ENCODE results near the gene CYB561A3.
A peak's percentile ranks its signal among the peaks of the same experiment; 100 is the strongest.

DNA sequence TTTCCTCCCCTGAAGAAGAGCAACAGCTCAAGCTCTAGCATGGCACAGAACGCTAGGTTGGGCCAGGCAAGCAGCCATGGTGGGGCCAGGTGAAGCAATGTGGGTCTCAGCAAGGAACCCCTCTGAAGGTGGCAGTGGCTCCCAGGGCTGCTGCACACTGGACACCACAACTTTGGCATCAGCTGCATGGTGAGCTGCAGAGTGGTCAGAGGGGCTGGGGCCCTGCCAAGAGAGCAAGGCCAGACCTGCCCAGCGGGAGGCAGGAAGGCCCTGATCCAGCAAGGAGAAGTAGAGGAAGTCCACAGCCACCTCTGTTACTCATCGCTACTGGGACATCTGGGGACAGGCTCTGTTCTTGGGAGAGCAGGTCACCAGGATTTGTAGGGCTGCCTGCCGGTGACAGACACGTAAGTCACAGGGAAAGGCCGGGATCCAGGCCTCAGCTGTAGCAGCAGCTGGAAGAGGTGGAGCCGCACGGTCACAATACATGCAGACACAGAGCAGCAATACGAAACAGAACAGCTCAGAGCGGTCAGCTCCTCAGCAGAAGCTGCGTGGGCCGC, 12.4 kb downstream of the CYB561A3 start:
- TF ChIP-seq POLR2AphosphoS5 (IDR thresholded peaks at IDR 0.05), result peak; percentile 51 to 77 (median 66)
- no peak for TF ChIP-seq CTCF (IDR thresholded peaks at IDR 0.05 in 8 of 11, conservative IDR thresholded peaks at IDR 0.05 in 3 of 11)
- TF ChIP-seq POLR2A (IDR thresholded peaks at IDR 0.05), result no peak

Data from spleen (tissue), 7 donors.